ENCODE measurements around the gene KCNJ10. TPM values are rescaled to one million over a fixed set of nuclear protein-coding genes. Genes with fewer than 3 reads are reported as not detected.

KCNJ10 gene
- not detected in 2 replicates for total RNA-seq

GRCh38 chr1:160069460-160070231 is at the start of gene KCNJ10:
Gene KCNJ10 (minus strand): TSS chr1:160070160. CDS start chr1:160042532, 27,628 bp downstream.

GRCh38 chr1:160115545-160116282 is 45.8 kb upstream of the KCNJ10 start, which contains the start of gene ATP1A2:
Gene ATP1A2 (plus strand): TSS chr1:160115759. CDS start chr1:160115862, 103 bp downstream.

GRCh38 chr1:160097911-160098851 is 28.2 kb upstream of the KCNJ10 start, which contains the start of gene IGSF8:
Gene IGSF8 (minus strand): TSS chr1:160098619. CDS start chr1:160098472, 147 bp downstream.

GRCh38 chr1:160081261-160081936 is 11.4 kb upstream of the KCNJ10 start, which contains the start of gene KCNJ9:
Gene KCNJ9 (plus strand): TSS chr1:160081538. CDS start chr1:160084031, 2,493 bp downstream.

GRCh38 chr1:160031365-160032164 is 38.4 kb downstream of the KCNJ10 start, which contains the start of gene PIGM:
Gene PIGM (minus strand): TSS chr1:160031990. CDS start chr1:160031739, 251 bp downstream.

GRCh38 chr1:159953536-159954515 is 116.1 kb downstream of the KCNJ10 start, which contains the start of gene SLAMF9:
Gene SLAMF9 (minus strand): TSS chr1:159954237. CDS start chr1:159954137, 100 bp downstream.

Other genes starting within 250 kb of the KCNJ10 start
- under 0.01 TPM in 1 of 2 replicates, not detected in the other for gene SLAMF8, start 243.3 kb downstream of the KCNJ10 start, total RNA-seq
- gene VSIG8, start 207.5 kb downstream of the KCNJ10 start, total RNA-seq: not detected in 2 replicates
- gene CFAP45, start 170.0 kb downstream of the KCNJ10 start, total RNA-seq: 0.37 and 0.39 TPM in 2 replicates
- gene TAGLN2, start 144.7 kb downstream of the KCNJ10 start, total RNA-seq: 182 and 238 TPM in 2 replicates
- gene IGSF9, start 124.5 kb downstream of the KCNJ10 start, total RNA-seq: not detected in 2 replicates
- not detected in 2 replicates for gene SLAMF9, start 115.9 kb downstream of the KCNJ10 start, total RNA-seq
- 5.1 and 6.6 TPM in 2 replicates for gene PIGM, start 38.2 kb downstream of the KCNJ10 start, total RNA-seq
- under 0.01 TPM in 1 of 2 replicates, not detected in the other for gene KCNJ9, start 11.4 kb upstream of the KCNJ10 start, total RNA-seq
- gene IGSF8, start 28.5 kb upstream of the KCNJ10 start, total RNA-seq: 11.5 and 14.3 TPM in 2 replicates
- gene ATP1A2, start 45.6 kb upstream of the KCNJ10 start, total RNA-seq: not detected in 2 replicates
- not detected in 2 replicates for gene ATP1A4, start 81.4 kb upstream of the KCNJ10 start, total RNA-seq
- not detected in 2 replicates for gene CASQ1, start 120.4 kb upstream of the KCNJ10 start, total RNA-seq
- 67.1 and 80.8 TPM in 2 replicates for gene PEA15, start 135.2 kb upstream of the KCNJ10 start, total RNA-seq
- gene DCAF8, start 192.4 kb upstream of the KCNJ10 start, total RNA-seq: 77.2 and 85.2 TPM in 2 replicates
- 54.4 and 58.8 TPM in 2 replicates for gene PEX19, start 215.0 kb upstream of the KCNJ10 start, total RNA-seq